ENCODE results near the gene NAPB. TPM values are rescaled to one million over a fixed set of nuclear protein-coding genes. Genes with fewer than 3 reads are reported as not detected.

The NAPB gene
- total RNA-seq, 4 donors from 2014 or later = 7.4 to 13.9 (median 11.9) TPM

GRCh38 chr20:23449421-23449820, 28.1 kb upstream of the NAPB start:
- no peak overlapping the region for H3K27ac ChIP-seq
- no peak for DNase-seq
- no peaks in the 10 kb centered on the region for H3K36me3 ChIP-seq
- H3K4me1 ChIP-seq = no peaks in the 10 kb centered on the region
- H3K27me3 ChIP-seq = no peaks in the 10 kb centered on the region
- no peak for TF ChIP-seq POLR2A (IDR thresholded peaks at IDR 0.05)
- TF ChIP-seq CTCF (IDR thresholded peaks at IDR 0.05) = no peak
- H3K4me3 ChIP-seq = no peak overlapping the region
- no peaks in the 10 kb centered on the region for H3K9me3 ChIP-seq

- Histone ChIP-seq H3K4me3 (no peak overlapping the region), H3K4me1 (no peaks in the 10 kb centered on the region), H3K27me3 (no peaks in the 10 kb centered on the region), H3K36me3 (no peaks in the 10 kb centered on the region), H3K9me3 (no peaks in the 10 kb centered on the region), H3K27ac (no peak overlapping the region)
- no peak for TF ChIP-seq POLR2A (IDR thresholded peaks at IDR 0.05)
- no peak for TF ChIP-seq CTCF (IDR thresholded peaks at IDR 0.05)
- no peak for DNase-seq
Measured at GRCh38 chr20:23448167-23448566, 26.9 kb upstream of the NAPB start.

- TF ChIP-seq POLR2A (IDR thresholded peaks at IDR 0.05) (no peak), CTCF (IDR thresholded peaks at IDR 0.05) (peak in 4 of 6 experiments; percentile 12 to 49 (median 42))
- peak in 2 of 3 donors; percentile 19 to 65 for DNase-seq
- H3K27ac ChIP-seq = no peak overlapping the region
- no peak overlapping the region for H3K4me3 ChIP-seq
- no peaks in the 10 kb centered on the region for H3K27me3 ChIP-seq
- H3K9me3 ChIP-seq = no peaks in the 10 kb centered on the region
- H3K36me3 ChIP-seq = no peaks in the 10 kb centered on the region
- no peaks in the 10 kb centered on the region for H3K4me1 ChIP-seq
Measured at GRCh38 chr20:23446505-23446904, 25.2 kb upstream of the NAPB start.

GRCh38 chr20:23445596-23446217, 24.4 kb upstream of the NAPB start:
- H3K27ac ChIP-seq = no peak overlapping the region
- no peaks in the 10 kb centered on the region for H3K4me1 ChIP-seq
- DNase-seq = no peak
- no peak for TF ChIP-seq CTCF (IDR thresholded peaks at IDR 0.05)
- H3K4me3 ChIP-seq = no peak overlapping the region
- no peaks in the 10 kb centered on the region for H3K9me3 ChIP-seq
- H3K27me3 ChIP-seq = no peaks in the 10 kb centered on the region
- no peaks in the 10 kb centered on the region for H3K36me3 ChIP-seq

GRCh38 chr20:23444859-23445258, 23.6 kb upstream of the NAPB start:
- H3K4me1 ChIP-seq = no peaks in the 10 kb centered on the region
- no peaks in the 10 kb centered on the region for H3K9me3 ChIP-seq
- no peak for TF ChIP-seq CTCF (IDR thresholded peaks at IDR 0.05)
- TF ChIP-seq POLR2A (IDR thresholded peaks at IDR 0.05) = no peak
- no peaks in the 10 kb centered on the region for H3K27me3 ChIP-seq
- no peak overlapping the region for H3K4me3 ChIP-seq
- no peak for DNase-seq
- H3K27ac ChIP-seq = no peak overlapping the region
- no peaks in the 10 kb centered on the region for H3K36me3 ChIP-seq

GRCh38 chr20:23442436-23442835, 21.1 kb upstream of the NAPB start:
- Histone ChIP-seq H3K36me3 (no peaks in the 10 kb centered on the region), H3K4me3 (no peak overlapping the region), H3K27ac (no peak overlapping the region), H3K9me3 (no peaks in the 10 kb centered on the region), H3K4me1 (no peaks in the 10 kb centered on the region), H3K27me3 (no peaks in the 10 kb centered on the region)
- DNase-seq = no peak
- TF ChIP-seq POLR2A (IDR thresholded peaks at IDR 0.05) (no peak), CTCF (IDR thresholded peaks at IDR 0.05) (no peak)
